PC-3 (cell line): ENCODE data around the gene SELENOT. TPM values are rescaled to one million over a fixed set of nuclear protein-coding genes. Genes with fewer than 3 reads are reported as not detected.

Source experiments
- ATAC-seq: fragments of 200-7000 bp; cut with Tn5 transposase; 2 replicates; pipeline ENCODE4 v1.9.1; 2020; ENCODE audit warnings: mild to moderate bottlenecking, moderate library complexity
- BruUV-seq: library from RNA; stranded (reverse); fragments of 400-500 nt; replicated peaks from 2 replicates; lab custom pipeline; 2021; lab: Mats Ljungman, UMichigan
- CTCF ChIA-PET: fragments of 300-600 bp; sonication (Branson Sonifier 250); formaldehyde crosslinking; loops from one replicate; lab custom pipeline; 2022; ENCODE audit warnings: antibody characterized with exemption; lab: Charles Lee
- POLR2A ChIA-PET: fragments of 300-600 bp; sonication (Branson Sonifier 250); formaldehyde crosslinking; loops from one replicate; lab custom pipeline; 2022; ENCODE audit warnings: antibody characterized with exemption; ENCODE audit not compliant: unreplicated experiment; lab: Charles Lee
- DNase-seq: peaks from one replicate; pipeline ENCODE4 v3.0.0-alpha.2; 2015
- H2AFZ ChIP-seq: fragments of 300-600 bp; sonication (generic); 2 replicates; pipeline ENCODE4 v1.6.0; 2016; ENCODE audit warnings: antibody characterized with exemption, low read length
- H3F3A ChIP-seq: fragments of 300-600 bp; sonication (generic); one replicate; pipeline ENCODE4 v1.6.0; 2017; ENCODE audit warnings: antibody characterized with exemption, low read length, control low read depth, mild to moderate bottlenecking; ENCODE audit not compliant: unreplicated experiment
- H3K27ac ChIP-seq: fragments of 300-600 bp; sonication (generic); 2 replicates; pipeline ENCODE4 v1.5.1; 2016; ENCODE audit warnings: mild to moderate bottlenecking, low read length
- H3K27me3 ChIP-seq: fragments of 300-600 bp; sonication (generic); 2 replicates; pipeline ENCODE4 v1.6.1; 2016; ENCODE audit warnings: low read length, mixed read lengths
- H3K36me3 ChIP-seq: fragments of 300-600 bp; sonication (generic); 2 replicates; pipeline ENCODE4 v1.6.1; 2016; ENCODE audit warnings: low read depth, mixed run types, low read length, mixed read lengths
- H3K4me1 ChIP-seq: fragments of 300-600 bp; sonication (generic); 2 replicates; pipeline ENCODE4 v1.5.1; 2016; ENCODE audit warnings: low read length; ENCODE audit not compliant: insufficient read depth
- H3K4me2 ChIP-seq: fragments of 300-600 bp; sonication (generic); 2 replicates; pipeline ENCODE4 v1.6.0; 2016; ENCODE audit warnings: low read length
- H3K4me3 ChIP-seq: fragments of 300-600 bp; sonication (generic); 2 replicates; pipeline ENCODE4 v1.5.1; 2016; ENCODE audit warnings: mild to moderate bottlenecking, low read length, mixed read lengths
- H3K79me2 ChIP-seq: fragments of 300-600 bp; sonication (generic); 2 replicates; pipeline ENCODE4 v1.6.1; 2017; ENCODE audit warnings: low read length, mixed read lengths
- H3K9ac ChIP-seq: fragments of 300-600 bp; sonication (generic); 2 replicates; pipeline ENCODE4 v1.6.0; 2016; ENCODE audit warnings: mild to moderate bottlenecking, low read length
- H3K9me2 ChIP-seq: fragments of 300-600 bp; sonication (generic); replicated peaks from 2 replicates; pipeline ENCODE4 v1.6.1; 2016; ENCODE audit warnings: mixed run types, low read length, mixed read lengths
- H3K9me3 ChIP-seq: fragments of 300-600 bp; sonication (generic); 2 replicates; pipeline ENCODE4 v1.6.1; 2016; ENCODE audit warnings: low read length, mixed read lengths
- H4K20me1 ChIP-seq: fragments of 300-600 bp; sonication (generic); 2 replicates; pipeline ENCODE4 v1.6.1; 2016; ENCODE audit warnings: low read length, mixed read lengths
- CTCF ChIP-seq: fragments of 300-600 bp; sonication (generic); conservative IDR thresholded peaks from 2 replicates; pipeline ENCODE4 v1.5.1; 2017; ENCODE audit warnings: antibody characterized with exemption, low read depth, mild to moderate bottlenecking, low read length
- EZH2 ChIP-seq: fragments of 300-600 bp; sonication (generic); IDR thresholded peaks from one replicate; pipeline ENCODE4 v1.6.1; 2017; ENCODE audit warnings: antibody characterized with exemption, mild to moderate bottlenecking, low read length; ENCODE audit not compliant: unreplicated experiment
- EZH2phosphoT487 ChIP-seq: fragments of 300-600 bp; sonication (generic); IDR thresholded peaks from 2 replicates; pipeline ENCODE4 v1.6.1; 2018; ENCODE audit warnings: mild to moderate bottlenecking, antibody characterized with exemption, low read length, borderline replicate concordance
- intact Hi-C: fragments of 100-400 bp; cut with micrococcal nuclease; formaldehyde crosslinking; loops from 2 replicates; pipeline ENCODE4 v1.9.0; 2023
- total RNA-seq: library from RNA; depleted of rRNA; stranded (reverse); fragments of >200 nt; gene quantifications from 2 replicates; pipeline ENCODE4 v1.2.3, GENCODE V29; 2014

The SELENOT gene
- total RNA-seq, 1 experiment from 2014 or later: 109 TPM

GRCh38 chr3:150589759-150590158, 13.4 kb upstream of the SELENOT start:
- intact Hi-C loops: loop anchor here (1.0 kb wide), 1 partner anchor 276 kb away; no protein-coding TSS in a partner anchor
- POLR2A ChIA-PET: no interaction called here
- H3K79me2 ChIP-seq: peaks cover 87% of the 10 kb centered on the region

GRCh38 chr3:150594150-150594549, 9.0 kb upstream of the SELENOT start:
- CTCF ChIA-PET: no interaction called here
- H3K4me1 ChIP-seq: peaks cover 20% of the 10 kb centered on the region

More at GRCh38 chr3:150589759-150590158, 13.4 kb upstream of the SELENOT start:
- no peak overlapping the region for H3K4me2 ChIP-seq
- no peaks in the 10 kb centered on the region for H3F3A ChIP-seq
- H3K9me3 ChIP-seq: no peaks in the 10 kb centered on the region
- CTCF ChIA-PET: interaction anchor here (0.6 kb wide), 1 partner anchor 32 kb away, joined by 4 read pairs; no protein-coding TSS in a partner anchor
- no TSS peak for BruUV-seq
- no peaks in the 10 kb centered on the region for H3K27me3 ChIP-seq
- no peak overlapping the region for H3K4me3 ChIP-seq
- TF ChIP-seq CTCF: no peak
- TF ChIP-seq EZH2phosphoT487: no peak
- no peak for TF ChIP-seq EZH2
- no peaks in the 10 kb centered on the region for H3K4me1 ChIP-seq
- ATAC-seq (peak; percentile 52), DNase-seq (no peak)
- no peaks in the 10 kb centered on the region for H3K9me2 ChIP-seq
- H3K27ac ChIP-seq: no peak overlapping the region
- no peak overlapping the region for H3K9ac ChIP-seq
- H2AFZ ChIP-seq: no peak overlapping the region
- H4K20me1 ChIP-seq: no peaks in the 10 kb centered on the region
- peaks cover 18% of the 10 kb centered on the region for H3K36me3 ChIP-seq

More at GRCh38 chr3:150594150-150594549, 9.0 kb upstream of the SELENOT start:
- Histone ChIP-seq H2AFZ (no peak overlapping the region), H3K27ac (no peak overlapping the region), H3K79me2 (peaks cover 94% of the 10 kb centered on the region), H3K36me3 (no peaks in the 10 kb centered on the region; the same call in 1 of the 2 replicates), H3K4me3 (no peak overlapping the region), H3F3A (peaks cover 3% of the 10 kb centered on the region), H3K27me3 (no peaks in the 10 kb centered on the region), H3K9me2 (no peaks in the 10 kb centered on the region), H3K4me2 (no peak overlapping the region), H3K9ac (no peak overlapping the region), H4K20me1 (no peaks in the 10 kb centered on the region), H3K9me3 (no peaks in the 10 kb centered on the region)
- no TSS peak for BruUV-seq
- intact Hi-C loops: no loop called here
- TF ChIP-seq EZH2 (no peak), EZH2phosphoT487 (no peak), CTCF (no peak)
- ATAC-seq (no peak), DNase-seq (no peak)
- POLR2A ChIA-PET: no interaction called here
